Tibial nerve (tissue), 4 donors: Measurements from ENCODE around the gene USP11. TPM values are rescaled to one million over a fixed set of nuclear protein-coding genes. Genes with fewer than 3 reads are reported as not detected.

Experiments
- DNase-seq, 2 donors: peaks; one replicate each; pipeline ENCODE4 v3.0.0-alpha.2; 2019; ENCODE audit warnings: low spot score in 2 of 2
- H3K27ac ChIP-seq, 4 donors: fragments of 200-600 bp; sonication (generic) in 3 of 4; one replicate each; pipeline ENCODE4 v1.5.1; 2017 to 2019; ENCODE audit warnings: mild to moderate bottlenecking in 1 of 4
- H3K27me3 ChIP-seq, 2 donors: fragments of 200-600 bp; sonication (generic) in 1 of 2; one replicate each; pipeline versions ENCODE4 v1.5.1 to v1.6.0; 2017 to 2019
- H3K36me3 ChIP-seq, 3 donors: fragments of 200-600 bp; sonication (generic); one replicate each; pipeline ENCODE4 v1.5.1; 2018 to 2019
- H3K4me1 ChIP-seq, 4 donors: fragments of 200-600 bp; sonication (generic) in 3 of 4; one replicate each; pipeline ENCODE4 v1.5.1; 2017 to 2019
- H3K4me3 ChIP-seq, 4 donors: fragments of 200-600 bp; sonication (generic) in 3 of 4; one replicate each; pipeline ENCODE4 v1.5.1; 2017 to 2019; ENCODE audit warnings: mild to moderate bottlenecking in 1 of 4, moderate library complexity in 1 of 4
- H3K9me3 ChIP-seq, 4 donors: fragments of 200-600 bp; sonication (generic) in 3 of 4; one replicate each; pipeline ENCODE4 v1.5.1; 2017 to 2019
- CTCF ChIP-seq, 5 experiments: fragments of 200-600 bp in 3 of 5; fragments of 450-650 bp in 2 of 5; sonication (generic) in 3 of 5; IDR thresholded peaks; one replicate each; pipeline ENCODE4 v1.5.1; 2016 to 2019; ENCODE audit warnings: antibody characterized with exemption in 5 of 5, mild to moderate bottlenecking in 3 of 5, moderate library complexity in 2 of 5
- EP300 ChIP-seq, 2 donors: sonication (generic); formaldehyde crosslinking; IDR thresholded peaks; one replicate each; pipeline ENCODE4 v1.6.1; 2017; ENCODE audit warnings: antibody characterized with exemption in 2 of 2, mild to moderate bottlenecking in 1 of 2
- POLR2A ChIP-seq, 2 donors: fragments of 450-650 bp; IDR thresholded peaks; one replicate each; pipeline ENCODE4 v1.6.1; 2017; ENCODE audit warnings: antibody characterized with exemption in 2 of 2, mild to moderate bottlenecking in 2 of 2, moderate library complexity in 2 of 2
- WGBS, 2 donors: methylation state at CpG; one replicate each; pipeline ENCODE4 v1.1.5; 2018; 5-methylcytosine and 5-hydroxymethylcytosine counted together
- total RNA-seq, 4 donors: library from RNA; depleted of rRNA; stranded (reverse); fragments of >200 nt; gene quantifications; one replicate each; pipeline ENCODE4 v1.1.0, GENCODE V29; 2016

USP11 gene
- total RNA-seq, 4 donors from 2014 or later = 54.6 to 85.8 (median 63.9) TPM

DNA sequence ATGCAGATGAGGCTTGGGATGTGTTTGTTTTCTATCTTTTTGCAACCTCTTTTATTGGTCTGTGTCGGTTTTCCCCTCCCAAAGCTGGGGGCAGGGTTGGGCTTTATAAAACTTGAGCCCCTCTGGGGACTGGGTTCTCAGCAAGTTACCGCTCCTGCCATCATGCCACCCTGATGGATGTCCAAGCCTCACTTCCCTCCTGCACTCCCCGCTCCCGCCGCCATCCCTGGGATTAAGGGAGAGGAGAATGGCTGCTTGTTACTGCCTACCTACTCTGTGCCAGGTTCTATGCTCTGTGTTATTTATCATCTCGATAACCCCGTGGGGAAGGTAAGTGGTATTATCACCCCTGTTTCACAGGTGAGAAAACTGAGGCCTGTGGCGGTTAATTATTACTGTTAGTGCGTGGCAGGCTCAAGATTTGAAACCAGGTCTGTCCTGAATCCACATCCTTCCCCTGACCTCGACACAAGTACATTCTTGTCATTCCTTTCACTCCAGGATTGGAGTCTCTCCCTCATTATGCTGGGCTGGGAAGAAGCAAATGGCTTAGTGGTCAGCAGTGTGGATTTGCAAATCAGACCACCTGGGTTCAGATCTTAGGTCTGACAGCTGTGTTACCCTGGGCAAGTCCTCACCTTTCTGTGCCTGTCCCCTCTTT, 34.7 kb upstream of the USP11 start:
- peaks cover 0 to 45% (median 21%) of the 10 kb centered on the region in 4 donors for H3K4me1 ChIP-seq
- H3K9me3 ChIP-seq = no peaks in the 10 kb centered on the region
- TF ChIP-seq CTCF (IDR thresholded peaks at IDR 0.05) = no peak
- no peak for TF ChIP-seq EP300 (IDR thresholded peaks at IDR 0.05)
- TF ChIP-seq POLR2A (IDR thresholded peaks at IDR 0.05) = no peak
- 50 to 81% methylated on average over 6 to 10 of the region's 10 CpGs for WGBS, 2 donors
- H3K4me3 ChIP-seq = no peak overlapping the region
- peak overlapping the region in 2 of 4 donors; percentile 40 to 50 for H3K27ac ChIP-seq
- no peak for DNase-seq
- peaks cover 5 to 50% (median 18%) of the 10 kb centered on the region in 3 donors for H3K36me3 ChIP-seq
- H3K27me3 ChIP-seq = no peaks in the 10 kb centered on the region

GRCh38 chrX:47198687-47199080, 34.1 kb upstream of the USP11 start:
- H3K4me3 ChIP-seq = no peak overlapping the region
- WGBS, 2 donors = 67 to 82% methylated on average over 15 of the region's 15 CpGs
- H3K36me3 ChIP-seq = peaks cover 5 to 54% (median 18%) of the 10 kb centered on the region in 3 donors
- peaks cover 0 to 43% (median 19%) of the 10 kb centered on the region in 4 donors for H3K4me1 ChIP-seq
- peak overlapping the region in 2 of 4 donors; percentile 40 to 50 for H3K27ac ChIP-seq
- TF ChIP-seq EP300 (IDR thresholded peaks at IDR 0.05) (no peak), POLR2A (IDR thresholded peaks at IDR 0.05) (no peak), CTCF (IDR thresholded peaks at IDR 0.05) (no peak)
- no peaks in the 10 kb centered on the region for H3K27me3 ChIP-seq
- DNase-seq = no peak
- no peaks in the 10 kb centered on the region for H3K9me3 ChIP-seq

DNA sequence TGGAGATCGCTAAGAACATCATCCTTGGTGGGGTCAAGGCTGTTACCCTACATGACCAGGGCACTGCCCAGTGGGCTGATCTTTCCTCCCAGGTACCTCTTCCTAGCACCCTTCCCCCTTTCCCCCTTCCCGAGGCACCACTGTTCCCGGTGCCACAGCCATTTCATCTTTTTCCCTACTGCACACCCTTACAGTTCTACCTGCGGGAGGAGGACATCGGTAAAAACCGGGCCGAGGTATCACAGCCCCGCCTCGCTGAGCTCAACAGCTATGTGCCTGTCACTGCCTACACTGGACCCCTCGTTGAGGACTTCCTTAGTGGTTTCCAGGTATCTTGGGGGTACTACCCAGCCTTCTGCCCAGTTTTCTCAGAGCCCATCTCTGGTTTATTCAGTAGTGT, 33.5 kb upstream of the USP11 start:
- Histone ChIP-seq H3K27ac (peak overlapping the region in 1 of 4 donors; percentile 50), H3K36me3 (peaks cover 5 to 60% (median 18%) of the 10 kb centered on the region in 3 donors), H3K4me1 (peaks cover 0 to 43% (median 19%) of the 10 kb centered on the region in 4 donors), H3K9me3 (no peaks in the 10 kb centered on the region), H3K4me3 (no peak overlapping the region), H3K27me3 (no peaks in the 10 kb centered on the region)
- no peak for TF ChIP-seq CTCF (IDR thresholded peaks at IDR 0.05)
- no peak for TF ChIP-seq POLR2A (IDR thresholded peaks at IDR 0.05)
- TF ChIP-seq EP300 (IDR thresholded peaks at IDR 0.05) = no peak
- WGBS, 2 donors = 90 to 100% methylated on average over 2 to 10 of the region's 10 CpGs
- no peak for DNase-seq

DNA sequence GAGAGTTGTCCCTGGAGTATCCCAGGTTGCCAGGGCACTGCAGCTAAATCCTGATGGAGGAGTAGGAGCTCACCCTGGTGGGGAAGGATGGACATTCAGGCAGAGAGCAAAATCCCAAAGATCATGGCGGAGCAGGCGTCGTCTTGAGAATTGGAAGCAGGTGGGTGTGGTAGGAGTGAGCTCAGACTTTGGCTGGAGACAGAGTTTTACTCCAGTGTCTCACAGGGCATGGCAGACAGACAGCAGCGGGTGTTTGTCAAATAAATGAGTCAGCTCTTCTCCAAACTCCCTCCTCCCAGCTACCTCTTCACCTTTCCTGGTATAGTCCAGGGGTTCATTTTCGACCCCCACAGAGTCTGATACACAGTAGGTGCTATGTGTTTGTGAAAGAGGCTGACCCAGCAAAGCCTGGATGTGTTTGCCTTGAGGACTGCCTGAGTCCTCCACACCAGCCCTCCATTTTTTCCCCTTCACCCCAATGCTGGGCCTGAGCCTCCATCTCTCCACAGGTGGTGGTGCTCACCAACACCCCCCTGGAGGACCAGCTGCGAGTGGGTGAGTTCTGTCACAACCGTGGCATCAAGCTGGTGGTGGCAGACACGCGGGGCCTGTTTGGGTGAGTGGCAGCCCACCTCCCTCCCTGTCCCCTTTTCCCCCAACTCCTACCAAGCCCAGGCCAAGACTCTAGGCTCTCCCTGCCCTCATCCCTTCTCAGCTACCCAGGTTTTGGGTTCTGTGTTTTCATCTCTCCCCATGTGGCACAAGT, 32.2 kb upstream of the USP11 start:
- H3K9me3 ChIP-seq = no peaks in the 10 kb centered on the region
- WGBS, 2 donors = 68 to 86% methylated on average over 6 to 9 of the region's 9 CpGs
- no peaks in the 10 kb centered on the region for H3K27me3 ChIP-seq
- H3K4me1 ChIP-seq = peaks cover 0 to 32% (median 15%) of the 10 kb centered on the region in 4 donors
- H3K27ac ChIP-seq = peak overlapping the region in 3 of 4 donors; percentile 8 to 79 (median 36)
- peaks cover 5 to 71% (median 18%) of the 10 kb centered on the region in 3 donors for H3K36me3 ChIP-seq
- DNase-seq = peak; percentile 24 to 31
- TF ChIP-seq CTCF (IDR thresholded peaks at IDR 0.05) (peak in 3 of 5 experiments; percentile 23 to 32 (median 26)), POLR2A (IDR thresholded peaks at IDR 0.05) (no peak)
- no peak overlapping the region for H3K4me3 ChIP-seq
